Mesenchymal stem cell (in vitro differentiated cells and primary cell): Measurements from ENCODE around the gene RAB7A. TPM values are rescaled to one million over a fixed set of nuclear protein-coding genes. Genes with fewer than 3 reads are reported as not detected.

Source experiments
- DNase-seq: peaks from one replicate; pipeline ENCODE4 v3.0.0-alpha.2; 2013
- H2AFZ ChIP-seq: one replicate; pipeline ENCODE4 v1.6.1; 2013; ENCODE audit warnings: low read depth, mild to moderate bottlenecking, control low read depth, inconsistent platforms, low read length, moderate library complexity
- H2AK5ac ChIP-seq: 2 replicates; pipeline ENCODE4 v1.6.1; 2013; ENCODE audit warnings: low read length, moderate library complexity, mild to moderate bottlenecking, inconsistent platforms; ENCODE audit not compliant: severe bottlenecking
- H2BK120ac ChIP-seq: one replicate; pipeline ENCODE4 v1.6.1; 2013; ENCODE audit warnings: low read depth, mild to moderate bottlenecking, inconsistent platforms, low read length, moderate library complexity
- H2BK12ac ChIP-seq, 2 experiments: one replicate each; pipeline ENCODE4 v1.6.1; 2013; ENCODE audit warnings: inconsistent platforms in 2 of 2, low read length in 2 of 2, mild to moderate bottlenecking in 2 of 2, moderate library complexity in 2 of 2, control low read depth in 1 of 2
- H2BK15ac ChIP-seq: one replicate; pipeline ENCODE4 v1.6.1; 2013; ENCODE audit warnings: mild to moderate bottlenecking, low read depth, inconsistent platforms; ENCODE audit not compliant: poor library complexity, severe bottlenecking
- H2BK5ac ChIP-seq: 2 replicates; pipeline ENCODE4 v1.6.1; 2013; ENCODE audit warnings: low read depth, mild to moderate bottlenecking, low read length, control low read depth, inconsistent platforms; ENCODE audit not compliant: poor library complexity, severe bottlenecking
- H3K14ac ChIP-seq, 2 experiments: one replicate each; pipeline ENCODE4 v1.6.1; 2013; ENCODE audit warnings: inconsistent platforms in 2 of 2, low read length in 2 of 2, control low read depth in 1 of 2, mild to moderate bottlenecking in 1 of 2, moderate library complexity in 1 of 2
- H3K18ac ChIP-seq, 2 experiments: one replicate each; pipeline ENCODE4 v1.6.1; 2013; ENCODE audit warnings: inconsistent platforms in 2 of 2, low read length in 2 of 2, control low read depth in 1 of 2, low read depth in 1 of 2, mild to moderate bottlenecking in 1 of 2
- H3K23ac ChIP-seq, 2 experiments: one replicate each; pipeline ENCODE4 v1.6.1; 2013; ENCODE audit warnings: inconsistent platforms in 2 of 2, low read length in 2 of 2, mild to moderate bottlenecking in 2 of 2, moderate library complexity in 2 of 2, control low read depth in 1 of 2
- H3K27ac ChIP-seq: 2 replicates; pipeline ENCODE4 v1.5.1; 2013; ENCODE audit warnings: mild to moderate bottlenecking, moderate library complexity, low read length, control low read depth, inconsistent platforms; ENCODE audit not compliant: poor library complexity, severe bottlenecking
- H3K27me3 ChIP-seq, 2 experiments: 2 replicates each; pipeline versions ENCODE4 v1.6.1 to v1.7.0; 2013; ENCODE audit warnings: low read length in 2 of 2, mild to moderate bottlenecking in 2 of 2, moderate library complexity in 2 of 2, control low read depth in 1 of 2, inconsistent platforms in 1 of 2; ENCODE audit not compliant: control insufficient read depth in 1 of 2, insufficient read depth in 1 of 2
- H3K36me3 ChIP-seq, 2 experiments: 2 replicates each; pipeline versions ENCODE4 v1.6.1 to v1.7.0; 2013; ENCODE audit warnings: low read length in 2 of 2, control low read depth in 1 of 2, inconsistent platforms in 1 of 2, low read depth in 1 of 2, mild to moderate bottlenecking in 1 of 2; ENCODE audit not compliant: insufficient read depth in 2 of 2, control insufficient read depth in 1 of 2
- H3K4ac ChIP-seq, 2 experiments: one replicate each; pipeline ENCODE4 v1.6.1; 2013; ENCODE audit warnings: inconsistent platforms in 2 of 2, low read length in 2 of 2, mild to moderate bottlenecking in 2 of 2, moderate library complexity in 2 of 2, control low read depth in 1 of 2, low read depth in 1 of 2
- H3K4me1 ChIP-seq: 2 replicates; pipeline ENCODE4 v1.6.1; 2013; ENCODE audit warnings: low read depth, low read length, control low read depth; ENCODE audit not compliant: control insufficient read depth, insufficient read depth
- H3K4me2 ChIP-seq: 2 replicates; pipeline ENCODE4 v1.6.1; 2013; ENCODE audit warnings: low read length, mild to moderate bottlenecking, inconsistent platforms; ENCODE audit not compliant: poor library complexity, severe bottlenecking
- H3K4me3 ChIP-seq, 2 experiments: 2 replicates each; pipeline versions ENCODE4 v1.5.1 to v1.7.0; 2013; ENCODE audit warnings: low read length in 2 of 2, mild to moderate bottlenecking in 2 of 2, control low read depth in 1 of 2, low read depth in 1 of 2; ENCODE audit not compliant: insufficient read depth in 1 of 2
- H3K79me1 ChIP-seq: replicated peaks from 2 replicates; pipeline ENCODE4 v1.6.1; 2013; ENCODE audit warnings: mild to moderate bottlenecking, control low read depth, low read length, inconsistent platforms; ENCODE audit not compliant: poor library complexity, severe bottlenecking
- H3K9ac ChIP-seq: 2 replicates; pipeline ENCODE4 v1.7.0; 2013; ENCODE audit warnings: mild to moderate bottlenecking, low read length, moderate library complexity
- H3K9me3 ChIP-seq: 2 replicates; pipeline ENCODE4 v1.7.0; 2013; ENCODE audit warnings: mild to moderate bottlenecking, low read length; ENCODE audit not compliant: control insufficient read depth
- H4K8ac ChIP-seq: one replicate; pipeline ENCODE4 v1.6.1; 2013; ENCODE audit warnings: inconsistent platforms, mild to moderate bottlenecking, low read length, moderate library complexity
- H4K91ac ChIP-seq: one replicate; pipeline ENCODE4 v1.6.1; 2013; ENCODE audit warnings: mild to moderate bottlenecking, low read length, inconsistent platforms
- WGBS: methylation state at CpG from one replicate; pipeline ENCODE4 v1.1.7; 2013; ENCODE audit warnings: mixed read lengths; 5-methylcytosine and 5-hydroxymethylcytosine counted together
- small RNA-seq: library from polyadenylated mRNA; stranded (forward); fragments of <200 nt; extraction: miRNeasy Mini kit (QIAGEN cat#:217004); gene quantifications from one replicate; pipeline ENCODE3, GENCODE V24; 2013; ENCODE audit warnings: low read depth

RAB7A gene

DNA sequence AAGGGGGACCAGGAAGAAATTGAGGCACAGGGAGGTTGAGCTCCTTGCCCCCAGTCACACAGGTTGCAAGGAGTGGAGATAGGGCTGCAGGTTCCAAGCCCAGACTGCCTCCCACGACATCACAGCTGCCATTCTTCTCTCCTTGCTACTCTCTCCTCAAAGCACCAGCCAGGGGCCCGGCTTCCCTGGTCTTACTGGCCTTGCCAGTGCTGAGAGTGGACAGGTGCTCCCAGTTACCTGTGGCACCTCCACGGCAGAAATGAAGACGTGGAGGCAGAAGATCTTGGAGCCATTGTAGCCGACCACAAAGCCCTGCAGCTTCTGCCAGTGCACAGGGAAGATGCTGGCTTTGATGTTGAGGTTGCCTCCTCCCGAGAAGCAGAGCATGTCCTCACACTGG lies 135.5 kb downstream of the RAB7A start:
- 76% methylated on average over 6 of the region's 6 CpGs for WGBS
- Histone ChIP-seq H2AK5ac (no peak overlapping the region), H4K91ac (peak overlapping the region; percentile 8), H3K27ac (no peak overlapping the region), H2AFZ (no peak overlapping the region), H2BK15ac (no peak overlapping the region), H3K4me1 (no peaks in the 10 kb centered on the region), H3K9ac (no peak overlapping the region), H4K8ac (no peak overlapping the region), H2BK120ac (no peak overlapping the region), H3K4ac (no peak overlapping the region), H2BK12ac (no peak overlapping the region), H3K4me2 (no peak overlapping the region), H3K9me3 (peaks cover 31% of the 10 kb centered on the region), H3K36me3 (no peaks in the 10 kb centered on the region), H2BK5ac (no peak overlapping the region), H3K4me3 (no peak overlapping the region), H3K23ac (no peak overlapping the region), H3K14ac (no peak overlapping the region), H3K79me1 (no peaks in the 10 kb centered on the region), H3K18ac (no peak overlapping the region), H3K27me3 (no peaks in the 10 kb centered on the region)
- no peak for DNase-seq

DNA sequence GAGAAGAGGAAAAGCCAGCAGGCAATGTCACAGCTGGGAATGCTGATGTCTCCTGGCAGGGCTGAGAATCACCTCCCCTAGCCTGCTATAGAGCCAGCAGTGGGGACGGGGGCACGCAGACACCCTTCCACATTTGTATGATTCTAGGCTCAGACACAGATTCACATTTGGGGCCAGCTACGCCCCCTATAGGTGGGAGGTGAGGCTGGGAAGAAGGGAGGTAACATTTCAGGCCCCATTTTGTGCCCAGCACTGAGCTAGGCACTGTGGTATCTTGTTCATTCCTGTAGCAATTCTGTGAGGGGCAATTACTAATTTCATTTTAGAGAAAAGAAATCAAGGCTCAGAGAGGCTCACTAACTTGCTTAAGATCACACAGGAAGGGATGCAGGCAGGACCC lies 137.6 kb downstream of the RAB7A start:
- 57% methylated on average over 1 of the region's 3 CpGs for WGBS
- Histone ChIP-seq H3K18ac (no peak overlapping the region), H2AFZ (no peak overlapping the region), H2AK5ac (no peak overlapping the region), H2BK15ac (no peak overlapping the region), H3K23ac (no peak overlapping the region), H3K79me1 (no peaks in the 10 kb centered on the region), H3K4me1 (peaks cover 1% of the 10 kb centered on the region), H3K14ac (no peak overlapping the region), H4K8ac (no peak overlapping the region), H3K4me2 (no peak overlapping the region), H3K27me3 (no peaks in the 10 kb centered on the region), H3K9ac (no peak overlapping the region), H4K91ac (no peak overlapping the region), H3K4ac (no peak overlapping the region), H3K4me3 (no peak overlapping the region), H3K27ac (no peak overlapping the region), H3K9me3 (peaks cover 24% of the 10 kb centered on the region), H2BK120ac (no peak overlapping the region), H3K36me3 (no peaks in the 10 kb centered on the region), H2BK12ac (no peak overlapping the region), H2BK5ac (no peak overlapping the region)
- no peak for DNase-seq

Small RNA genes within 50 kb of the gene (small RNA-seq; reads per million reads assigned to genes)
- not detected for gene RF00399
